Glutamatergic neuron (in vitro differentiated cells): ENCODE data around the gene MMP20. TPM values are rescaled to one million over a fixed set of nuclear protein-coding genes. Genes with fewer than 3 reads are reported as not detected.

ENCODE experiments used
- DNase-seq: peaks from one replicate; pipeline ENCODE4 v3.0.0; 2022
- H3K27ac Mint-ChIP-seq: one replicate; pipeline ENCODE4 v1.8.0; 2020; ENCODE audit warnings: mild to moderate bottlenecking, mixed read lengths, inconsistent platforms; ENCODE audit not compliant: unreplicated experiment
- H3K27me3 Mint-ChIP-seq: one replicate; pipeline ENCODE4 v1.8.0; 2020; ENCODE audit warnings: mild to moderate bottlenecking, moderate library complexity, mixed read lengths, inconsistent platforms; ENCODE audit not compliant: unreplicated experiment
- H3K36me3 Mint-ChIP-seq: one replicate; pipeline ENCODE4 v1.8.0; 2020; ENCODE audit warnings: mild to moderate bottlenecking, mixed read lengths, inconsistent platforms; ENCODE audit not compliant: unreplicated experiment
- H3K4me1 Mint-ChIP-seq: one replicate; pipeline ENCODE4 v1.8.0; 2020; ENCODE audit warnings: mild to moderate bottlenecking, low read depth, mixed read lengths, inconsistent platforms; ENCODE audit not compliant: unreplicated experiment
- H3K4me3 Mint-ChIP-seq: one replicate; pipeline ENCODE4 v1.8.0; 2020; ENCODE audit warnings: mild to moderate bottlenecking, mixed read lengths, inconsistent platforms; ENCODE audit not compliant: unreplicated experiment
- H3K9me3 Mint-ChIP-seq: one replicate; pipeline ENCODE4 v1.8.0; 2020; ENCODE audit warnings: mild to moderate bottlenecking, moderate library complexity, mixed read lengths, inconsistent platforms; ENCODE audit not compliant: unreplicated experiment
- CTCF ChIP-seq: fragments of 200-600 bp; sonication (generic); IDR thresholded peaks from one replicate; pipeline ENCODE4 v1.5.0; 2021; ENCODE audit not compliant: partially characterized antibody, unreplicated experiment
- total RNA-seq: library from RNA; stranded (reverse); fragmentation: NEBNext Ultra II Directional; extraction: Animal tissue kit (Norgen Biotek cat#: 25700); gene quantifications from one replicate; pipeline ENCODE4 v1.2.1, GENCODE V29; 2021; ENCODE audit not compliant: unreplicated experiment

The MMP20 gene
- total RNA-seq, 1 donor from 2014 or later, result not detected

GRCh38 chr11:102527684-102528083, 97.4 kb downstream of the MMP20 start:
- no peak overlapping the region for H3K4me3 Mint-ChIP-seq
- H3K27ac Mint-ChIP-seq, result no peak overlapping the region
- no peaks in the 10 kb centered on the region for H3K4me1 Mint-ChIP-seq
- DNase-seq, result no peak
- no peaks in the 10 kb centered on the region for H3K9me3 Mint-ChIP-seq
- no peaks in the 10 kb centered on the region for H3K36me3 Mint-ChIP-seq
- no peak for TF ChIP-seq CTCF
- H3K27me3 Mint-ChIP-seq, result no peaks in the 10 kb centered on the region

GRCh38 chr11:102527041-102527440, 98.1 kb downstream of the MMP20 start:
- no peak for TF ChIP-seq CTCF
- H3K27ac Mint-ChIP-seq, result no peak overlapping the region
- H3K4me3 Mint-ChIP-seq, result no peak overlapping the region
- no peaks in the 10 kb centered on the region for H3K4me1 Mint-ChIP-seq
- H3K27me3 Mint-ChIP-seq, result no peaks in the 10 kb centered on the region
- H3K9me3 Mint-ChIP-seq, result no peaks in the 10 kb centered on the region
- no peaks in the 10 kb centered on the region for H3K36me3 Mint-ChIP-seq
- DNase-seq, result no peak

Other genes starting within 250 kb of the MMP20 start
- gene TMEM123, start 172.6 kb downstream of the MMP20 start, total RNA-seq, result 18.1 TPM
- gene MMP7, start 94.6 kb downstream of the MMP20 start, total RNA-seq, result not detected
- gene MMP27, start 80.4 kb upstream of the MMP20 start, total RNA-seq, result not detected
- not detected for gene MMP8, start 99.6 kb upstream of the MMP20 start, total RNA-seq
- not detected for gene MMP10, start 155.3 kb upstream of the MMP20 start, total RNA-seq
- gene MMP1, start 172.8 kb upstream of the MMP20 start, total RNA-seq, result not detected
- gene MMP3, start 218.3 kb upstream of the MMP20 start, total RNA-seq, result not detected
- not detected for gene MMP12, start 249.7 kb upstream of the MMP20 start, total RNA-seq